ENCODE data around the gene CELA2B.

The CELA2B gene

GRCh38 chr1:15526490-15527339, 50.8 kb downstream of the CELA2B start, which contains the start of gene DNAJC16:
Gene DNAJC16, plus strand, starts transcription at chr1:15526848. Its CDS starts 2,258 bp downstream, at chr1:15529106.
- peak; percentile 92 for DNase-seq

GRCh38 chr1:15531003-15531402, 55.1 kb downstream of the CELA2B start:
- no peak for DNase-seq

GRCh38 chr1:15531682-15532081, 55.8 kb downstream of the CELA2B start:
- no peak for DNase-seq

- DNase-seq, result no peak
These were observed 62.9 kb downstream of the CELA2B start for GRCh38 chr1:15538771-15539170.

GRCh38 chr1:15540186-15540585, 64.3 kb downstream of the CELA2B start:
- DNase-seq, result no peak

All from effector CD4-positive, alpha-beta T cell (primary cell).